NOMO-1 treated with dmso at 0.1 percent for 144 hours (cell line): Measurements from ENCODE around the gene TTC12.
A peak's percentile ranks its signal among the peaks of the same experiment; 100 is the strongest.

Experiments used
- DNase-seq: peaks from one replicate; lab custom pipeline; 2025; ENCODE audit not compliant: unreplicated experiment; lab: John Stamatoyannopoulos, UW

The TTC12 gene, protein sequence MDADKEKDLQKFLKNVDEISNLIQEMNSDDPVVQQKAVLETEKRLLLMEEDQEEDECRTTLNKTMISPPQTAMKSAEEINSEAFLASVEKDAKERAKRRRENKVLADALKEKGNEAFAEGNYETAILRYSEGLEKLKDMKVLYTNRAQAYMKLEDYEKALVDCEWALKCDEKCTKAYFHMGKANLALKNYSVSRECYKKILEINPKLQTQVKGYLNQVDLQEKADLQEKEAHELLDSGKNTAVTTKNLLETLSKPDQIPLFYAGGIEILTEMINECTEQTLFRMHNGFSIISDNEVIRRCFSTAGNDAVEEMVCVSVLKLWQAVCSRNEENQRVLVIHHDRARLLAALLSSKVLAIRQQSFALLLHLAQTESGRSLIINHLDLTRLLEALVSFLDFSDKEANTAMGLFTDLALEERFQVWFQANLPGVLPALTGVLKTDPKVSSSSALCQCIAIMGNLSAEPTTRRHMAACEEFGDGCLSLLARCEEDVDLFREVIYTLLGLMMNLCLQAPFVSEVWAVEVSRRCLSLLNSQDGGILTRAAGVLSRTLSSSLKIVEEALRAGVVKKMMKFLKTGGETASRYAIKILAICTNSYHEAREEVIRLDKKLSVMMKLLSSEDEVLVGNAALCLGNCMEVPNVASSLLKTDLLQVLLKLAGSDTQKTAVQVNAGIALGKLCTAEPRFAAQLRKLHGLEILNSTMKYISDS

DNA sequence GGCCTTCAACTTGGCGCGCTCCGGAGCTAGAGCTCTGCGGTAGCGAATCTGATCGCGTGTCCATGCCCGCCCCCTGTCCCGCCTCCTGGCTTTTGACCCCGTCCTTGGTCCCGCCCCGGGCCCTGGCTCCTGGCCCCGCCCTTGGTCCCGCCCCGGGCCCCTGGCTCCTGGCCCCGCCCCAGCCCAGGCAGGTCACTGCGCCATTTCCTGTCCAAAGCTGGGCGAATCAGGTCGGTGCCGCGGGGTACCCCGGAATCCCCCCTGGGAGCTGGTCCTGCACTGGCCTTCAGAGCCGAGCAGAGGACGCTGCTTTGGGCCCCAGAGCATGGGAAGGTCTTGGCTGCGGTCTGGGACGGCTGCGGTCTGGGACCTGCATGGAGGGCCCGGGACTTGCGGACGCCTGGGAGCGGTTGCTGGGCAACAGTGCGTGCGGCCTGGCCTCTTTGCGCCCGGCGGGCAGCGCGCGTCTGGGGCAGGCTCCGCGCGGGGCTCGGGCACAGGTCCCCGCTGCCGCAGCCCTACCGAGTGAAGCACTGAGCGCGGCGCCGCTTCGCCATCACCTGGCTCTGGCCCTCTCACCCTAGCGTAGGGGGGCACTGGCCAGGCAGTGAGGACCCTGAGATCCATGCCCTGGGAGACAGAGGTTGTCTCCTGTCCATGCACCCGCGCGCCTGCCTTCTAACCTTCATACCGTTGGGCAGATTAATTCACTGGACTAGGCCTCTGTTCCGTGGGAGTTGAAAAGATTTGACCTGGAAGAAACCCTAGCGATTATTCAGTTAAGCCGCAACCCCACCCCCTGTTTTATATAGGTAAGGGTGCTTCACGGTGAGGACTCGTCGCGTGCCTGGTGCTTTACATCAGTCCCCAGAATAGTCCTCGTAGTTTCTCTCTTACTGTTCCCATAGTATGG is at the start of gene TTC12:
Gene TTC12 (plus strand): TSS at position 195 of the 913 bp plus-strand sequence. CDS start 1,675 bp downstream, outside the sequence.
- DNase-seq: peak; percentile 90

DNA sequence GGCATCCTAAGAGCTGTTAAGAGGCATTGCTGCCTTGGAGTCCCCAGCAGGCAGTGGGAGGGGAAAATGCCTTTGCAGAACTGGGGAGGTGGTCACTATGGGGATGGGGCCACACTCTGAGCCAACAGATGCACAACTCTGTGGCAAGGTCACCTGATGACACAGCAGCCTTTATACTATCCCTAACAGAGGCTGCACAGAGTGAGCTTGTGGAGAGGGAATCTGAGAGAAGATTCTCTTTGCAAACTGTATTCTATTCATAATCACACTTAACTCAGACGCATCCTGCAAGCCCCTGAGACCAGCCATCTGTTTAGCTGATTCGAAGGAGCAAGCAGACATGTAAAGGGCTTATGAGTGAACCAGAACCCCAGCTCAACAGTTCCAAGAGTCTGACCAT is 49.0 kb upstream of the TTC12 start:
- DNase-seq: no peak

DNA sequence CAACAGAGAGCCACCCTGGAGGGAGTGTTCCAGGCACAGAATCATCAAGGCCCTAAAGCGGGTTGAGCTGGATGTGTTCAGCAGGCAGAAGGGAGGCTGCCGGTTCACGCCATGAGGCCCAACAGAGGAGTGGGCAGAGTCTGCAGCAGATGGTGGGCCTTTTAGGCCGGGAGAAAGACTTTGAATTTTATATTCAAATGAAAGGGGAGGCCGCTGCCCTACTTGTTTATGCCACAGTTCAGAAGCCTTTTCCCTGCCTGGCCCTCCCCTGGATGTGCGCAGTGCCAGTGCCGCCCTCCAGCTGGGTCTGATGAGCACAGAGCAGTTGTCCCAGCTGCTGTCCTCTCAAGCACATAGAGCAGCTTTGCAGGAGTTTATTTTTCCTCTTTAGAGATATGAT is 46.9 kb upstream of the TTC12 start:
- no peak for DNase-seq

DNA sequence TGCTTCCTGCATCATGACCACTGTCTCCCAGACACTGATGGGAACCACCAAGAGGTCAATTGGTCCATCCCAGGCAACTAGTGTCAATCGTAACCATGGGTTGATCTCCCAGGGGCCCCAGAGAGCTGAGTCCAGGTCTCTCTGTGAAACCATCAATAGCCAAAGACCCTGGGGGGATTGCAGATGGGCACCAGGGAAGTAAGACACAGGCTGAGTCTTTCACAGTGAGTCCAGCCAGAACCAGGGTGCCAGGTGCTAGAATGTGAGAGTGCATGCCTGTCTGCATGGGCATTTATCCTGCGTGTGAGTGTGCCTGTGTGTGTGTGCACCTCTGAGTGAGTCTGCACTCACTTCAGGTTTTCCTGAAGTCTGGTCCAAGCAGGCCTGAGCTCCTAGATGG is 45.3 kb upstream of the TTC12 start:
- DNase-seq: no peak

GRCh38 chr11:113269636-113270035 is 44.7 kb upstream of the TTC12 start:
- DNase-seq: no peak

- DNase-seq: no peak
These were observed 44.3 kb upstream of the TTC12 start for GRCh38 chr11:113270080-113270479.

DNA sequence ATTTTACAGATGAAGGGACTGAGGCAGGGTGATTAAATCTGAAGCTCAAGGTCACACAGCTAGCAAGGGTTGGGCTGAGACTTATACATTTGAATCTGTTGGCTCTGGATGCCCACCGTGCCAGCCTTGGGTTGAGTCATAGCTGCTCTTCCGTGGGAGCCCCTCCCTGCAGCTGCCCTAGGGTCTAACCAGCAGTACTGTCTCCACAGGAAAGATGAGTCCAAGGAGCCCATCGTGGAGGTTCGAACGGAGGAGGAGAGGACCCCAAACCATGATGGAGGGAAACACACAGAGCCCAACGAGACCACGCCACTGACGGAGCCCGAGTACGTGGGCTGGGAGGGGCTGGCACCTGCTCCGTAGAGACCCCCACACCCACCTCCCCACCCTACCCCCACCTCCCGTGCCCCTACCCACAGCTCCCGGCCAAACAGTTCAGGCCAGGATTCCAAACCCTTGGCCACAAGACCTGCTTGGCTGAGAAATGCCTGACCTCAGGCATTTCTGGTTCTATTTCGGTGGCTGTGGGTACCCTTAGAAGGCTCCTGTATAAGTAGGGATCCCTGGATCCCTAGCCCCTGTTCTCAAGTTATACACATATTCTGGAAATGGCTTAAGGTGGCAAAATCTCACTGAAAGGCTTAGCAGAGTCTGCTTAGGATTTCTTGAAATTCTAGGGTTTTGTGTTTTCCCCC is 42.7 kb upstream of the TTC12 start:
- no peak for DNase-seq

- DNase-seq: no peak
These were observed 42.1 kb upstream of the TTC12 start for GRCh38 chr11:113272281-113272680.

GRCh38 chr11:113272927-113273615 is 41.3 kb upstream of the TTC12 start:
- DNase-seq: no peak

DNA sequence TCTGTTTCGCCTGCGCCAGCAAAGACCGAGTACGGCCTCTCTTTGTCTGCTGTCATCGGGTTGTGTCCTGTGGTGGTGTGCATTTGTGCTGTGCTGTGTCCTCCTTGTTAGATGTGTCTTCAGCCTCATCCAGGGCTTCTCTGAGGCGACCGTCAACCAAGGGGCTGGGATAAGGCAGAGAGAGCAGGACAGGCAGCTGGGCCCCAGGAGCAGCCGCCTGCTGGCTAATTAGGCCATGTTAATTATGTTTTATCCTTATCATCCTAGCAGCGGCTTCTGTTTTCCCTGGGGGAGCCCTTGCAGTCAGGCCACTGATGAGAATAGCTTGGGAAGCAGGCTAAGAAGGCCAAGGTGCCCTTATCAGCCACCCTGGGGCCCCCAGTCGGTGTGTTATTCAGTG is 40.7 kb upstream of the TTC12 start:
- DNase-seq: no peak

DNA sequence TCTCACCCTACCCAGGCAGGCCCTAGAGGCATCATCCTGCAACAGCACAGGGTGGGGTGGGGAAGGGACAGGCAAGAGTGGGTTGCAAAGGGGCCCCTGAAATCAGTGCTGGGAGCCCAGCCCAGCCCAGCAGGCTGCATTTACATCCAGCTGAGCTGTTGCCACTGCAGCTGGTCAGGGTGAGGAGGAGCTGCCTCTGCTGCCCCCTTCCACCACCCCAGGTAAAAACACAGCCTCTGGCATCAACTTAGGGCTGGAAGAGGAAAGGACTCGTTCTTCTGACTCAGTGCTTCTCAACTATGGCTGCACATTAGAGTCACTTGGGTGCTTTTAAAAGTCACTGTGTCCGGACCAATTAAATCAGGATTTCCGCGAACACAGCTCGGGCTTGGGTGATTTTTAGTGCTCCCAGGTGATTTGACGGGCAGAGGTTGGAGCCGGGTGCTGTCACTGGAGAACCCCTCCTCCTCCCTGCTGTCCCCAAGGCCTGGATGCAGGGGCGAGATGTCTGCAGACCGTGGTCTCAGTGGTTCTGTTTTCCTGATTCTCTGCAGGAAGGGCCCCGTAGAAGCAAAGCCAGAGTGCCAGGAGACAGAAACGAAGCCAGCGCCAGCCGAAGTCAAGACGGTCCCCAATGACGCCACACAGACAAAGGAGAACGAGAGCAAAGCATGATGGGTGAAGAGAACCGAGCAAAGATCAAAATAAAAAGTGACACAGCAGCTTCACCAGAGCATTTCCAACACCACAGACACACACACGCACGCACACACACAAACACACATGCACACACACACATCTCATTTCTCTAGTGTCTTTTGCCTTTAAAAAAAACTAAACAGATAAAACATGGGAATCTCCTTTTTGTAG is 39.4 kb upstream of the TTC12 start:
- no peak for DNase-seq

DNA sequence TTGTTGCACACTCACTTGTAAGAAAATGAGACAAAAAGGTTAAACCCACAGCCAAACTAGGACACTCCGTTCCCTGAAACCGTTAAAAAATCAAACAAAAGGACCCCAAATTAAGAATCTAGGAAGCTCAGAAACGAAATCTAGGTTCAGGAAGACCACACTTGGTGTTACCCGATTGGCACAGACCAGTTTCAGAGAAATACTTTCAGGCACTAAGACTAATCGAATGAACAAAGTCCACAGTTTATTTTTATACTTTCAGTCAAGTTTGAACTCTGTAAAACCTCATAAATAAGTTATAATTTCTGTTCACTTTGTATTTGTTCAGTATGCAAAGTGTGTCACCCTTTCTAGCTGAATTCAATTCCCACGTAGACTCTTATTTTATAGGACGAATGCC is 38.8 kb upstream of the TTC12 start:
- no peak for DNase-seq

GRCh38 chr11:113276466-113276865 is 37.9 kb upstream of the TTC12 start:
- DNase-seq: no peak

- DNase-seq: no peak
These were observed 36.5 kb upstream of the TTC12 start for GRCh38 chr11:113277907-113278306.

- no peak for DNase-seq
These were observed 35.9 kb upstream of the TTC12 start for GRCh38 chr11:113278481-113278880.

DNA sequence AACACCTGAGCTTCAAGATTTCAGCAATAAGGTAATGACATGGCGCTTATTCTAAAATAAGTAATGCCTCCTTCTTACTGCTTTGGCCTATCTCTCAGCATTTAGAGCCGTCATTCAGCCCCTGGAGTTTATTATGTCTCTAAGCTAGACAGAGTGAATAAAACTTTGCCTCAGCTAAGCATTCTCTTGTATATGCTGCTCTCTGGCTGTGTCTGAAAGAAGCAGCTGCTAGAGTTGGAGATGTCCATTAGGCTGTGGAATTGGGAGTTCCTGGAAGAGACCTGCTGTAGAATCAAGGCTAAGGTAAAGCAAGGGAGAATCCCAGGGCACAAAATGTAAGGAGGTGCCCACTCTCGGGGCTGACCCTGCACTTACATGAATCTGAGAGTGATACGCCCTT is 35.5 kb upstream of the TTC12 start:
- DNase-seq: no peak

DNA sequence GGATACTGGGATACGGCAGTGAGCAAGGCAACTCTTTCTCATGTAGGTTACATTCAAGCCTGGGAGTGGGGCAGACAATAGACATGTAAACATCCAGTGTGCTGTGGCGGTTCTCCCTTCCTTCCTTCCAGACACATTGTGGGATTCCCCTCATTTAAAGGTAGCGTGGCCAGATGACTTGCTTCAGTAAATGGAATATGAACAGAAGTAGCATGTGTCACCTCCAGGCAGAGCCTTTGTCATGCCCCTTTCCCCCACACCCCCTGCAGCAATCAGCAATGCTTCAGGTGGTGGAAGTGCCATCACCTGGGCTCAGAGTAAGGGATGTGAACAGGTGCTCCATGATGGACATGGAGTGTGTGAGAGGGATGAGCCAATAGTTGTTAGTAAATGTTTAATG is 34.8 kb upstream of the TTC12 start:
- no peak for DNase-seq

DNA sequence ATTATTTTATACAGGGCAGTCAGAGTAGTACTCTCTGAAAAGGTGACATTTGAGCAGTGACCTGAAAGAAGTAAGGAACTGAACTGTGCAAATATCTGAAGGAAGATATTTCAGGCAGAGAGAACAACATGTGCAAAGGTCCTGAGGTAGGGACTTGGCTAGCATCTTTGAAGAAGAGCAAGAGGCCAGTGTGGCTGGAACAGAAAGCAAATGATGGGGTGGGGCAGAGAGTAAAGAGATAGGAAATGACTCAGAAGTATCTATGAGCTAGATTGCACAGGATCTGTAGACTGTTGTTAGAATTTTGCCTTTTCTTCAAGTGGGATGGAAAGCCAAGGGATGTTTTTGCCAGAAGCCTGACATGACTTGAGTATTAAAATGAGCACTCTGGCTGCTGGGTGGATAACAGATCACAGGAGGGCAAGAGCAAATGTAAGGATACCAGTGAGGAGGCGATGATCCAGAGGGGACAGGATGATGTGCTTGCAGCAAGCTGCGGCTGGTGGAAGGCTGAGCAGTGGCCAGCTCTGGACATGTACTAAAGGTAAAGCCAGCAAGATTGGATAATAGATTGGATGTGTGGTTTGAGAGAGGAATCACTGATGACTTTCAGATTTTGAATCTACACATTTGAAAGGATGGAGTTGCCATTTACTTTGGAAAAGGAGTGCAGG is 33.2 kb upstream of the TTC12 start:
- DNase-seq: no peak
